Amygdala (tissue), 56 donors: Measurements from ENCODE around the gene IKZF1.

Experiments
- DNase-seq, 56 donors: peaks; one replicate each; lab custom pipeline; 2025; lab: John Stamatoyannopoulos, UW

Gene IKZF1

DNA sequence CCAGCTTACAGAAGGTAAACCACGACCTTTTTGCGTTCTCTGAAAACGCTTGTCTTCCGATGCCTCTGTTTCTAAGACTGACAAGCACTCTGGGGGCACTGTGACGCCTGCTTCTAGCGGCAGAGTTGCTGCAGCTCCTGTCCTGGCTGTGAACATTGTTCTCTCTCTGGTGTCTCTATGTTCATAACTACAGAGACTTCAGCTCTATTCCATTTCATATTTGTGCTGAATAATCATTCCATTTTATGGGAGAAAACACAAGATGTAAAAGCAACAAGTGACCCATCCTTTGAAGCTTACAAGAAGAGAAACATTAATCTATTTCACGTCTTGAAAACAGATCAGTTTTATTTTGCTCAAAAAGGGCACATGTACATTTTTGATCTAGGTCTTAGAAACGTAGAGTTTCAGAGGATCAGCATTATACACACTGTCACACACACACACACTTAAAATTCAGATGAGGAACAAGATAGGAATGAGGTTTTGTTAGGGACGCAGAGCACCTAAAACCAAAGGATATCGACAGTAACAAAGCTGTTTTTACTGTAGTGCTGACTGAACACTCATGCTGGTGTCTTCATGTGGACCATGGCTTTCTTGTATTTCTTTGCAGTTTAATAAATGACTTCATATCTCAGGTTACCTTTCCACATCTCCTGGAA lies 3.0 kb downstream of the IKZF1 start:
- DNase-seq: no peak

DNA sequence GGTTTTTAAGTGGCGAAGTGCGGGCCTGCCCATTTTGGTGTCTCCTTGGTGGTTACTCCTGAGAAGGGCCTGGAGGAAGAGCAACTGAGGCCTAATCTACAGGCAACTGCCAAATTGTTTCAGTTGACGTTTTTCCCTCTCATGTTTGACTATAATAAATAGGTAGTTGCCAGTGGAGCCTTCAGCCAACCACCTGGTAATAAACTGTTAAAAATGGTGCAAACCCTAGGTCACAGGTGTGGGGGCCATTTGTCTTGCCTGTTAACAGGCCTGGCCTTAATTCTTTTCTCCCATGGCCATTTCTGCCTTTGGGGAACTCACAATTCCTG lies 3.7 kb downstream of the IKZF1 start:
- no peak for DNase-seq

DNA sequence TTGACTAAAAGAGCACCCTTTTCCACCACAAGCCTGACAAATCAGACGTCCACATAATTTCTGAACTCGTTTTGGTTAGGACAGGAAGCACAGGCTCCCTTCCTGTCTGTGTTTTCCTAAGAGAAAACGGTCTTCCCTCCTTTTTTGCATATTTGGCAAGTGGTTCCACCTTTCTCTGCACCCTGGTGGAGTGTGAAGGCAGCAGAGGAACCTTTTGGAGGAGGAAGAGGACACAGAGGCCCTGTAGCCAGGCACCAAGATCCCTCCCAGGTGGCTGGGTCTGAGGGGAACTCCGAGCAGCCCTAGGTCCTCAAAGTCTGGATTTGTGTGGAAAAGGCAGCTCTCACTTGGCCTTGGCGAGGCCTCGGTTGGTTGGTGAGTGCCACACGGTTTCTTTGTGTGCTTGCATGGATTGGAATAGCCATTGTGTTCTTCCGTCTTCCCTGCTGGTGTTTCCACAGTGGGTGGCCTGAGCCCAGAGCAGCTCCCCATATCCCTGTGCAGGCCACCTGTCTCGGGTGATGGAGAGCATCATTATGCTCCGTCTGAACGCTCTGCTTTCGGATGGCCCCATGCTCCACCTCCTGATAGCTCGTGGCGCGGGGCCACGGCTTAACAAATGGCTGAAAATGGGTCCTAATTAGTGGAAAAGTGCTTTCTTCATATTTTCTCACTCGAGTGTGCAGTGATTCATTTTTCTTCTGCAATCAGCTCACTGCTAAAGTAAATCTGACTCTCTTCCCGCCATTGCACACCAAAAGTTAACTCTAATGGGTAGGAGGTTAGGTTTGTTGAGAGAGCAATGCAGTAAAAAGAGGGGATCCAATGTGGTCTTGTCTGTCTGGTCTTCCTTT lies 4.2 kb downstream of the IKZF1 start:
- DNase-seq: no peak

DNA sequence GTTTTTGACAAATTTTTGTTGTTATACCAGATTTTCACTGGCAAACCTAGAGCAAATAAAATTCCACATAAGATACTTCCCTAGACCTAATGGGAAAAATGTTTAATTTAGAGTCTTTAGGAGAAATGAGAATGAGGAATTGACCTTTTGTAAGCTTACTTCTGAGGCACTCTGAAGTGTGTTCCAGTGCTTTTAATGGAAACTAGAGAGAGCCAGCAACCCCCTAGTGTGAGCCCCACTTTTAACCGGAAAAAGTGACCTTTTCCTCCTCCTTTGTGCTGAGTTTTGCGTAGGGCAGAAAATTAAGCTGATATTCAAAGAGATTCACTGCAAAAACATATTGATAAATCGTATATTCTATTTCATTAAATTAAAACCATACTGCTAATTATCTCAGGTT lies 5.2 kb downstream of the IKZF1 start:
- no peak for DNase-seq

DNA sequence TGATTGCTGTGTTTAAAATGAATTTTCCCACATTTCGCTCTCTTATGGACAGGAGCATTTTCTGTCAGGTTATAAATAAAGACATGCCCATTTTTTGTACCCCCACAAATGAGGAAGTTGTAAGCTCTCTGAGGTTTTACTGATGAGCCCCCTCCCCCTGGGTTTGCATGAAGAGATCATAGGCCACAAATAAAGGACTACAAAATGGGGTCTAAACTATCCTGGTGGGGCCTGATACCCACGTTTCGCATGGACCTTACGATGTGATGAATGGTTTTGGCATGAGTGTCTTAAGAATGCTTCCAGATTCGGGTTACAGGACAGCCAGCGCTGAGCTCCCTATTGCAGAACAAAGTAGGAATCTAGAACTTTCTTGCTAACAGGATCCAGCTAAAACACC lies 5.8 kb downstream of the IKZF1 start:
- no peak for DNase-seq

DNA sequence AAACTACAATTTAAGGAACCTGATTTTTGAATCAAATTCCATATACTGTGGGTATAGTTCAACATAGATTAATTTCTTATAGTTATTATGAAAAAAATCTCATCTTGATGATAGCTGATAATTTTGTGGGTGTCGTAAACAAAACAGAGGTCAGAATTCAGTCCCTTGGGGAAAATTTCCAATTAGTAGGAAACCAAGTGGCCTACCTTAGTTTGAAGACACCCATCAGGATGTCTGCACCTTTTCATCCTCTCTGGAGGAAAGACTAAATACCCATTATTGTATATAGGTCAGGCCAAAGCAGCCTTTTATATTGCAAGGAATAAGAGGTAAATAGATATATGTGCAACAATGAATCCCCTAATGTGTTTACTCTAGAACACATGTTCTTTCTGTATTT lies 6.4 kb downstream of the IKZF1 start:
- no peak for DNase-seq

DNA sequence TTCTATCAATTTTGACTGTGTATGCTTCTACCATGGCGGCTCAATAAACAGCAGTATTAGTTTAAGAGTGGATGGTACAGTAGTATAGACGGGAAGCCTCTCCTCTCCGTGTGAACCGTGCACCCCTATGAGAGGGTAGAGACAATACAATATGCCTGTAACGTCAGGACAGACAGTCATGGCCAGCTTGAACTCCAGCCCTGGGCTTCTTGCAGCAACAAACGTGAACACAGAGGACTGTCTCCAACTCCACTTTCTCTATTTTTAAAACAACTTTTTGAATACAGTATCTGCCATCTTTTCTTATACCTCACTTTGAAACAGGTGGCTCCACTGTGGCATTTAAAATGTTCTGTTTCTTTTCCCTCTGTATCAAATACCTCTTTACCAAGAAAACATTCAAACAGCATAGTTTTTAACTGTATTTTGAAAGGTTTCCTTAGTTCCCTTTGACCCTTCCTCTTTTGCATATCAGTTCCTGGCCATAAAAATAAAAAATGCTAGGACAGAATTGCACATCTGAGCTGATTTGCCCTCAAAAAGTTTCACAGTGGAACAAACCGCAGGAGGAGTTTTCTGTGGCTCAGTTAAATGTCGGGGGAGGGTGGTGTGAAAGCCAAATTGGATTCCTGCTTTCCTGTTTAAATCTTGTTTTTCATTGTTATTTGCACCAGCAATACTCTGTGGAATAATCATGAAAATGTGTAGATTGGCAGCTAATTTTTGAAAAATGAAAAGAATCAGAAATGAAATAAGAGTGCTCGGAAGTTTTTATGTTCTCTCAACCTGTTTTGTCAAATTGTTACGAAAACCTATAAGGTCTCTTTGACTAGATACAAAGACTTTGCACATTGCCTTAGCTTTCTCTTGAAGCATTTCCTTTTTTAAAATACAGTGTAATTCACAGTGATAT lies 8.0 kb downstream of the IKZF1 start:
- DNase-seq: no peak

DNA sequence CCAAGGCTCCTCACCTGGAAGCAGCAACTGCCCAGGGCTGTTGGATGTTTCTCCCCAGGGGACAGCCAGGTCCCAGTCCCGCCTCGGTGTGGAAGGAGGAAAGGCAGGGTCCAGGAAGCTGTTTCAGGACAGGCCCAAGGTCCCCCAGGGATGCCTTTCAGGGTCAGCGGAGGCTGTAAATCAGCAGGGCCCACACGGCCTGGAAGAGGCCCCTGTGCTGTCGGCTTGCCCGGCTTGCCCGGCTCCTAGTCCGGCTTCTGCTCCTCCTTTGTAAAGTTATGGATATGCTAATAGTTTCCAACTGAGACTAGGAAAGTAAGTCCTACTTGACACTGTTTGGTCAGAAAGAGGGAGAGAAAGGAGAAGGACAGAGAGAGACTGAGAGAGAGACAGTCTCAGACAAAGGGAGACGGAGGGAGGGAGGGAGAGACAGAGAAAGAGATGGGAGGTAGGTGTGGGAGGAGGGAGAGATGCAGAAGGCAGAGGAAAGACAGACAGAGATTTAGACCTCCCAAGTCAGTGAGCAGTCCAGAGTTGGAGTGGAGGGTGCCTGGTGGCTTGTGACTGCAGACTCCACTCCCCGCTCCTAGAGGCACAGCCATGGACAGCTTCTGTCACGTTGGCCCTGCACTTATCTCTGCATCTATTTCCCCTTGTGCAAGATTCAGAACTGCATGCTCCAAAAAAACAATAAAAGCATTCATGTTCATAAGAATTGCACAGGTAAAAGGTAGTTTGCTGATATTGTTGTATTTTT lies 10.5 kb downstream of the IKZF1 start:
- DNase-seq: no peak

DNA sequence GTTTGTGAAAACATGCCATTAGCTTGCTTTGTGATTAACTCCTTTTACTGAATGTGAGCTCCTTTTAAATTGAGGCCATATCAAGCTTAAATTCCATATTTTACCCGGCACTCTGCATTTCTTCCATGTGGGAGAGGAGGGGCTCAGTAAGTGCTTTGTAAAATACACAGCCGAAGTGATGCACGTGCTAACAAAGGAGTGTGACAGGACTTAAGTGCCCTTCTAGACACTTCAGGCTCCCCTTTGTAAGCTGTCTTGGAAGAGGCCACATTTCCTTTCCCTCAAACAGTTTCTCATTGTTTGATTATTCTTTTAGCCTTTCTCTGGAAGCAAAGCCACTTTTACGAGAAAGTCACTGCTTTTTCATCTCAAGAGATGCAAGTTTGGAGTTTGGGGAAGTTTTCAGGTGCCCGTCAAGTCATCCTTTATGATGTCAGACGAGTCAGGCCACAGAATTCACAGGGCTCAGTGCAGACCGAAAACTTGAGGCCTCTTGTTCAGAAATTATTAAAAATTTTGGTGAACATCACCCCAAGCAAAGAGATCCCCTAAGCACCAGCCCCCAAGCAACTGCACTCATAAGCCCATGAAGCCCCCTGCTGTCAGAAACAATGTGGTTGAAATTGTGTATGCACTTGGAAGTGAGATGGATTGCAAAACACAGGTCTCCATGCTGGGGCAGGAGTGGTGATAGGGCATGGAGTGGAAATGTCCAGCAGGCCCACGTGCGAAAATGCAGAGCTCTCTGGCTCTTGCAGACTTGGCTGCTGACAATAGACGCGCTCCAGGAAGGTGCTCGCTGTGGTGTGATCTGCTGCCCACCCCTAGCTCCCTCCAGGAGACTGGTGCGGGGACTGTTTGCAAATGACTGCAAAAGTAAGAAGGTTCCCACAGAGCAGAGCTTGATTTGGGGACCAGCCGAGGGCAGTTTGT lies 11.5 kb downstream of the IKZF1 start:
- no peak for DNase-seq

DNA sequence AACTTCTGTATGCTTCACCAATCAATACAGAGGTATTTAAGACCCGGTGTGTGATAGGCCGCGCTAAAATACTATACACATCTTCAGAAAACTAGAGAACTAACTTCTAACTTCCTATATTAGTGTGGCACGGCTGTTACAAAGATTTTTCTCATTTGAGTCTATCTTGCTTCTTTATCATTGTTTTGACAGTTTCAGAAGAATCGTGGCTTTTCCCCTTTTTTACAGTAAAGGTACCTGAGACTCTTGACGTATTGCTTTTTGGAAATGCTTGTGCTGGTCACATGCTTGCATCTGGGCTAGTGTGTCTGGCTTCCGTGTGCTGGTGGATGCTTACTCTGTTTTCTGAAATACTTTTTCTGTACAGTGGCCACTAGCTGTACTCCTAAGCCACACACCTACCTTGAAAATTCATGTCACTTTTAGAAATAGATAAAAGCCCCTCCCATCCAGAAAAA lies 12.7 kb downstream of the IKZF1 start:
- DNase-seq: no peak

DNA sequence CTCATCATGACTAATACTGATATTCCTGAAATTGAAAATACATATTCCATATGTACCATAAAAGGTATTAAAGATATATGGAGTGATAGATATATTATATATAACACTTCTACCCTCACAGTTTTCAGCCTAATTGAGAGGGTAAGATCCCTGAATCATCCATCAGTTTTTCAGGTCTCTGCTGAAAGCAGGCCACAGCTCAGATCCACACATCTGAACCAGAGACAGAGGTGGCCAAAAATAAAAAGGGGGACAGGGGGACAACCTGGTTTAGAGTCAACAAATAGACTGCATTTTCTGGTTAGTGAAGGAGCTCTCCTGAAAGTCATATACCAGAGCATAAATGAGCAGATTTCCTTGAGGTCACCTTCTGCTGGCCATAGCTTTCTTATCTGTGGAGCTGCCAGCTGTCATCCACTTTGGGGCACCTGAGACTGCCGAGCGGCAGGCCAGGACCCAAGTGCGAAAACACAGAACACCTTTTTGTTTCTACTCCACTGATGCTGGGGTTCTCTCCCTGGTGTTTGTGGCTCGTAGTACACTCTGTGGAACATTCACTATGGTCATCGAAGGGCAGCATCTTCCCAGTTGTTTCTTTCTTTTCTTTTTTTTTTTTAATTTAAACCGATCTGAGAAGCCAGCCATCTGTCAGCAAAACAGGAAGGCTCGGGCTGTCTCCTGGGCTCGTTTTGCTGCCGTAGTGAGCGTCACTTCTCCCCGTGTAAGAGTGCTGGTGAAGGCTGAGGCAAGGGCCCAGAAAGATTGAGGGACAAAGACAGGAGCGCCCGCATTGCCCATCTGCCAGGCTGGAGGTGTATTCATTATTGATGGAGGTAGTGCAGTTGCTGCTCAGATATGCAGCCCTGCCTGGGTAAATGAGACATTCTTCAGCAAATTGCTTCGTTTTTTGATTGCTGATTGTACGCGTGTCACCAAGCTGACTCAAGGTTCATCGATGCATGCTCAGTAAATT lies 13.5 kb downstream of the IKZF1 start:
- no peak for DNase-seq

DNA sequence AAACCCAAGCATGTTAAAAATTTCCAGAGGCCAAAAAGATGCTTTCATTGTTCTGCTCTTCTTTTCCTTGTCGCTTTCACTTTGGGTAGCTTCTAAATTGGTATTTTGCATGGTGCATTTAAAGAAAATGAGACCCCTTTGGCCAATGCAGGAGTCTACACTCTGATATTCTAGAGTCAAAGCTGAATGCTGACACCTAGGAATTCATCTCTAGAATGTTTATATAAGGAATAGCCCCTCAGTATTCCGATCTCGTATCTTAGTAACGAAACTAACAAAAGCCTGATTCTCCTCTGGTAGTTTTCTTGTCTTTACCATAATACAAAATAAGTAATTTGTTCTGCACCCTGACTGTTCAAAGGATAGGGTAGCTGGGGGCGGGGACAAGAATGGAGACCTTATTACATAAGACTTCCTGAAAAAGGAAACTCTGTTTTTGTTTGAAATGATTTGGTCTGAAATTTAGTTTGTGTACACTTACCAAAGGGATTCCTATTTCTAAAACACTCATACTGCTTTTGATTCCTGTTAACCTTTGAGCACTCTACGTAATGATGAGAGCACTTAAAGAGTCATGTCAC lies 17.1 kb downstream of the IKZF1 start:
- no peak for DNase-seq

DNA sequence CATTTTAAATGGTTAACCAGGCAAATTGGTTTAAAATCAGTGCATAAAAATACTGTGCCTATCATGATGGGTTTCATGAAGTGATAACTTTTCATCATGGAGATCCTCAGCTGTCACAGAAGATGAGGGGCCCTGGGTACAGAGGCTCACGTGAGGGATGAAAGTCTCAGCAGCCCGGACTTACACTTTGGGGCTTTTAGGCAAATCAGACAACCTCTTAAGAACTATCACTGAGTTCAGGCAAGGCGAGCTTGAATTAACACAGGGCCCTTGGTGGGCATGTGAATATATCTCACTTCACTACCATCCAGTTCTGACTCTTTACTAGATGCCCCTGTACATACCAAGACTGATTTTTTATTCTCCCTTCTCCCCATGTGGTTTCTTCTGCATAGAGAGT lies 19.6 kb downstream of the IKZF1 start:
- no peak for DNase-seq

DNA sequence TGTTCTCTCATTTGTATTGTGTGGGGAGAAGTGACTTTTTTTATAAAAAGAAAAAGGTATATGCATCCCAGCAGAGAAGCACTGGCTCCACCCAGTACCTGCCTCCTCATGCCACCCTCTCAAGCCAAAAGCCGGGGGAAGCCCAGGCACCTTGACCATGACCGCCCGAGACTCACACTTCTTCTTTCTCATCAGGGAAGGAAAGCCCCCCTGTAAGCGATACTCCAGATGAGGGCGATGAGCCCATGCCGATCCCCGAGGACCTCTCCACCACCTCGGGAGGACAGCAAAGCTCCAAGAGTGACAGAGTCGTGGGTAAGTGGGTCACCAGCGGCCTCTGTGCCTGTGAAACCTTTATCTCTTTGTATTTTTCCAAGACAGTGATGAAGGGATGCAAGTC lies 22.9 kb downstream of the IKZF1 start:
- DNase-seq: no peak

DNA sequence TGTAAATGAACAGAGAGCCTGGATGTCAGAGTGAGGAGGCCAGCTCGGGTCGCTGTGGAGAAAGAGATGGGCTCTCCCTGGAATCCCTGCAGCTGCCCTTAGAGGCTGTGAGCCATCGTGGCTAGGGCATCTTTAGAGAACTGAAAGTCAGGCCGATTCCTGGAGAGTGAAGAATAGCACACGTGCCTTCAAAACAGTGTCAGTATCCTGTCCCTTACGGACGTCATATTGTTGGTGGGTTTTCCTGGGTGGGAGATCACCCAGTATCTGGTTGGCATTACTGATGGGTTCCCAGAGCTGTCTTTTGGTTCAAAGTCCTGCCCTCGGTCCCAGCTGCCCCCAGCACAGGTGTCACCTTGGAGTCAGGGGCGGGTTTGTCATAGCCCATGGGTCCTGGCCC lies 25.3 kb downstream of the IKZF1 start:
- no peak for DNase-seq

DNA sequence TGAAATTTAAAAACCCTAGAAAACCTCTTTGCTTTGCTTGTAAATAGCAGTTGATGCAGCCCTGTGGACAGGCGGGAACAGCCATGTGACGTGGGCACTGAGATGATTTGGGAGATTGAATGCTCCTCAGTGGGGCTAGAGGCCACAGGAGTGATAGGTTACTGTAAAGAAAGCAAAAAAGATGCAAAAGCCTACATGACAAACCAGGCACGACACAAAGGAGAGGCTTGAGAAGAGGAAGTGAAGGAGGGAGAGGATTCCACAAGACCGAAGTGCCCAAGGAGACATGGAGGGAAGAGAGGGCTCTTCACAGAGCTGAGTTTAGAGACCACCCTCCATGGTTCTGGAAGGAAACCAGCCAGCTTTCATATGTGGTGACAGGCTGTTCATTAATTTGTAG lies 25.7 kb downstream of the IKZF1 start:
- no peak for DNase-seq

DNA sequence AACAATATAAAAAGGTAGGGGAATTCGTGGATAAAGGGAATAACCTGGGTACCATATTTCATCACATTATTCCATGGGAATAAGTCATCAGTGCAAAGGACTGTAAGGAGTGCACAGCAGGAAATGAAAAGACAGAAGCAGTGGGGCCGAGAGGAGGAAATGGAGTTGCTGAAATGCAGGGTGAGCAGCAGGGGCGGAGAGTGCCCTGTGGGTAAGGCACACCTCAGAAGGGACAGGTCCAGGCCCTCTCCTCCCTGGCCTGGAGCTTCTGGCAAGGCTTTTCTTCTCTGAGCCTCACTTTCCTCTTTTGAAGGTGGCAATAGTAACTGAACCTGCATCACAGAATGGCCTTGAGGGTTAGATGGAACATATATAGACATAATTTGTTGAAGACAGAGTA lies 26.2 kb downstream of the IKZF1 start:
- DNase-seq: no peak
